ENCODE measurements around the gene RGS19. TPM values are rescaled to one million over a fixed set of nuclear protein-coding genes. Genes with fewer than 3 reads are reported as not detected.

The RGS19 gene
- total RNA-seq, 1 experiment from 2014 or later = 12.8 TPM

DNA sequence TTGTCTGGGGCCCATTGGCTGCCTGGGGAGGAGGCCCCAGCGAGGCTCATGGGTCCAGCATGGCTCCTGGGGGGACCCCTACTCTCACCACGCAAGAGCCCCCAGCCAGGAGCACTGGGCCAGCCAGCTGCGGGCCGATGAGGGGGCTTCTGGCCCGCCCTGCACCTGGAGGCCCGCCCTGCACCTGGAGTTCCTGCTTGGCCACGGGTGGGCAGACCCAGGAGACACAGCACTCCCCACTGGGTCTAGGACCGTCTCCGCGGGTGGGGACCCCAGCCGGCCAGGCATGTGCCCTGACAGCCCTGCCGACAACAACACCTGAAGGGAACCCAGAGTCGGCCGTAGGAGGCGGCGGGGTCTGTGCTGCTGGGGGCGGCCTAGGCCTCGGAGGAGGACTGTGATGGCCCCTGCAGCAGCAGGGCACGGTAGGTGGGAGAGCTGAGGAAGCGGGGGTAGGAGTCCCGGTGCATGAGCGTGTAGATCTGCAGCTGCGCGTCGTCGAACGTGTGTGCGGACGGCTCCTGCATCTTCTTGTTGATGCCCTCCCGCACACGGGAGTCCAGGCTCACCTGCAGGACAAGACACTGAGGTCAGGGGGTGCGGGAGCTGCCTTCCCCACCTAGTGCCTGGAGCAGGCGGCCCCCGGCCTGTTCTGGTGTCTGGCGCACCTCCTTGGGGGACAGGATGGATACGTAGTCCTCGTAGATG lies 5.7 kb downstream of the RGS19 start:
- Histone ChIP-seq H3K23ac (ENCODE audit: insufficient read length, low read depth, low read length) (no peak overlapping the region), H2BK12ac (ENCODE audit: insufficient read length, low read depth, low read length) (no peak overlapping the region), H3K27ac (ENCODE audit: insufficient read length, low read depth, low read length) (no peak overlapping the region), H4K91ac (ENCODE audit: insufficient read length, low read depth, low read length) (no peak overlapping the region), H3K4ac (ENCODE audit: low read depth, low read length) (no peak overlapping the region), H3K79me1 (ENCODE audit: insufficient read depth, low read depth, low read length, poor library complexity, severe bottlenecking) (no peaks in the 10 kb centered on the region), H3K27me3 (ENCODE audit: insufficient read depth, low read length) (no peaks in the 10 kb centered on the region), H2BK20ac (ENCODE audit: low read depth, low read length, poor library complexity, severe bottlenecking) (no peak overlapping the region), H2AFZ (ENCODE audit: low read length) (no peak overlapping the region), H2BK5ac (ENCODE audit: insufficient read length, low read length) (no peak overlapping the region), H2BK15ac (ENCODE audit: low read depth, low read length) (no peak overlapping the region), H3K14ac (ENCODE audit: insufficient read depth, low read length) (no peak overlapping the region; the same call in 1 of the 2 replicates), H3K9me3 (ENCODE audit: control insufficient read depth, low read depth, low read length) (no peaks in the 10 kb centered on the region), H2AK5ac (ENCODE audit: insufficient read length, low read length) (no peak overlapping the region), H3K79me2 (ENCODE audit: insufficient read depth, low read length) (no peaks in the 10 kb centered on the region), H4K20me1 (ENCODE audit: control insufficient read depth, insufficient read depth, insufficient read length) (no peaks in the 10 kb centered on the region), H3K18ac (ENCODE audit: insufficient read length, low read depth, low read length) (no peak overlapping the region), H3K4me2 (ENCODE audit: insufficient read depth, insufficient read length, low read length) (no peak overlapping the region), H2BK120ac (ENCODE audit: low read depth, low read length, poor library complexity, severe bottlenecking) (no peak overlapping the region), H4K5ac (ENCODE audit: insufficient read length, low read depth, low read length) (no peak overlapping the region), H3K9ac (ENCODE audit: extremely low read depth, insufficient read length, low read length) (no peak overlapping the region), H3K23me2 (ENCODE audit: insufficient read length, low read depth, low read length, poor library complexity, severe bottlenecking) (no peaks in the 10 kb centered on the region), H3K56ac (ENCODE audit: insufficient read length, low read depth, low read length) (no peak overlapping the region), H3T11ph (ENCODE audit: low read length) (no peak overlapping the region), H3K4me1 (ENCODE audit: insufficient read depth, low read length) (no peaks in the 10 kb centered on the region; the same call in 1 of the 2 replicates), H4K8ac (replicated peaks; ENCODE audit: insufficient read length, low read depth, low read length) (no peak overlapping the region)
- Mint-ChIP-seq H3K27me3 (ENCODE audit: low read depth) (peaks cover 1% of the 10 kb centered on the region; the same call in 1 of the 2 replicates), H3K4me1 (peaks cover 4 to 11% of the 10 kb centered on the region in 2 experiments), H3K9me3 (no peaks in the 10 kb centered on the region), H3K4me3 (no peak overlapping the region), H3K27ac (no peak overlapping the region), H3K36me3 (ENCODE audit: insufficient read depth in 1 of 3, low read depth in 3 of 3) (no peaks in the 10 kb centered on the region; a peak in 2 of 7 replicates)
- DNase-seq = no peak
- WGBS (ENCODE audit: extremely low coverage, insufficient read length, low lambda C conversion rate) = no CpG with 5 or more reads among the region's 37 CpGs
- TF ChIP-seq CTCF (conservative IDR thresholded peaks at IDR 0.05) = no peak

All from H9 (cell line).